IMR-90 (cell line): ENCODE measurements around the gene IGF2. TPM values are rescaled to one million over a fixed set of nuclear protein-coding genes. Genes with fewer than 3 reads are reported as not detected.

ENCODE experiments used
- ATAC-seq: fragments of 200-7000 bp; cut with Tn5 transposase; 2 replicates; pipeline ENCODE4 v1.9.1; 2020; ENCODE audit warnings: low read depth, mild to moderate bottlenecking, moderate library complexity
- BruUV-seq: library from RNA; stranded (reverse); fragments of 400-500 nt; replicated peaks from 2 replicates; lab custom pipeline; 2021; lab: Mats Ljungman, UMichigan
- CTCF ChIA-PET: fragments of 300-600 bp; formaldehyde crosslinking; extraction: SDS; loops from one replicate; lab custom pipeline; 2021; ENCODE audit warnings: antibody characterized with exemption; lab: Yijun Ruan, JAX
- POLR2A ChIA-PET: fragments of 300-600 bp; sonication (Branson Sonifier 250); formaldehyde crosslinking; loops from one replicate; lab custom pipeline; 2022; ENCODE audit warnings: antibody characterized with exemption; ENCODE audit not compliant: unreplicated experiment; lab: Charles Lee
- DNase-seq: peaks from one replicate; pipeline ENCODE4 v3.0.0; 2013
- H2AFZ ChIP-seq: replicated peaks from 2 replicates; pipeline ENCODE3; 2013; ENCODE audit warnings: low read length, mild to moderate bottlenecking; ENCODE audit not compliant: poor library complexity
- H2AK5ac ChIP-seq: 2 replicates; pipeline ENCODE4 v1.6.1; 2013; ENCODE audit warnings: low read depth, low read length, inconsistent platforms
- H2AK9ac ChIP-seq: replicated peaks from 2 replicates; pipeline ENCODE3; 2013; ENCODE audit warnings: mild to moderate bottlenecking, low read depth, low read length, moderate library complexity; ENCODE audit not compliant: poor library complexity
- H2BK120ac ChIP-seq: 2 replicates; pipeline ENCODE4 v1.6.1; 2013; ENCODE audit warnings: low read depth, low read length, inconsistent platforms
- H2BK15ac ChIP-seq: 3 replicates; pipeline ENCODE4 v1.6.1; 2013; ENCODE audit warnings: low read depth, low read length, inconsistent platforms
- H2BK20ac ChIP-seq: 2 replicates; pipeline ENCODE4 v1.6.1; 2013; ENCODE audit warnings: low read depth, mild to moderate bottlenecking, inconsistent platforms, low read length, moderate library complexity
- H2BK5ac ChIP-seq: 2 replicates; pipeline ENCODE4 v1.6.1; 2013; ENCODE audit warnings: mild to moderate bottlenecking, low read depth, low read length, inconsistent platforms; ENCODE audit not compliant: poor library complexity, severe bottlenecking
- H3K14ac ChIP-seq: replicated peaks from 2 replicates; pipeline ENCODE4 v1.6.1; 2013; ENCODE audit warnings: low read depth, low read length, inconsistent platforms
- H3K18ac ChIP-seq: 2 replicates; pipeline ENCODE4 v1.6.1; 2013; ENCODE audit warnings: low read depth, low read length, control low read depth
- H3K23ac ChIP-seq: 2 replicates; pipeline ENCODE4 v1.6.1; 2013; ENCODE audit warnings: low read depth, low read length, inconsistent platforms
- H3K27ac ChIP-seq: 2 replicates; pipeline ENCODE4 v1.5.1; 2013; ENCODE audit warnings: mild to moderate bottlenecking, control low read depth, low read length; ENCODE audit not compliant: insufficient read depth
- H3K27me3 ChIP-seq: 2 replicates; pipeline ENCODE4 v1.6.1; 2013; ENCODE audit warnings: low read length; ENCODE audit not compliant: control insufficient read depth, insufficient read depth
- H3K36me3 ChIP-seq: 2 replicates; pipeline ENCODE4 v1.6.1; 2013; ENCODE audit warnings: low read length, mixed read lengths; ENCODE audit not compliant: control insufficient read depth, insufficient read depth
- H3K4ac ChIP-seq: 2 replicates; pipeline ENCODE4 v1.6.1; 2013; ENCODE audit warnings: low read depth, low read length, inconsistent platforms
- H3K4me1 ChIP-seq: 2 replicates; pipeline ENCODE4 v1.6.1; 2013; ENCODE audit warnings: low read length, mixed read lengths; ENCODE audit not compliant: control insufficient read depth, insufficient read depth
- H3K4me2 ChIP-seq: 2 replicates; pipeline ENCODE4 v1.6.1; 2013; ENCODE audit warnings: low read depth, mild to moderate bottlenecking, control low read depth, low read length, moderate library complexity
- H3K4me3 ChIP-seq: 2 replicates; pipeline ENCODE4 v1.5.1; 2013; ENCODE audit warnings: low read depth, mild to moderate bottlenecking, control low read depth, low read length, moderate library complexity; ENCODE audit not compliant: insufficient read depth
- H3K56ac ChIP-seq: 2 replicates; pipeline ENCODE4 v1.6.1; 2013; ENCODE audit warnings: low read length, inconsistent platforms; ENCODE audit not compliant: insufficient read depth; ENCODE audit errors: extremely low read depth
- H3K79me1 ChIP-seq, 2 experiments: 2 replicates each; pipeline ENCODE4 v1.6.1; 2013; ENCODE audit warnings: low read length in 2 of 2, inconsistent platforms in 1 of 2, low read depth in 1 of 2
- H3K9ac ChIP-seq: 2 replicates; pipeline ENCODE4 v1.6.1; 2013; ENCODE audit warnings: low read depth, low read length, control low read depth
- H3K9me1 ChIP-seq: 2 replicates; pipeline ENCODE4 v1.6.1; 2013; ENCODE audit warnings: low read length, inconsistent platforms; ENCODE audit not compliant: insufficient read depth
- H3K9me3 ChIP-seq: 2 replicates; pipeline ENCODE4 v1.6.1; 2013; ENCODE audit warnings: low read length; ENCODE audit not compliant: control insufficient read depth, insufficient read depth
- H4K20me1 ChIP-seq: 2 replicates; pipeline ENCODE4 v1.6.1; 2013; ENCODE audit warnings: low read length, inconsistent platforms; ENCODE audit not compliant: insufficient read depth
- H4K5ac ChIP-seq: 2 replicates; pipeline ENCODE4 v1.6.1; 2013; ENCODE audit warnings: mild to moderate bottlenecking, low read depth, low read length, control low read depth
- H4K8ac ChIP-seq, 2 experiments: 2 replicates each; pipeline ENCODE4 v1.6.1; 2013; ENCODE audit warnings: low read depth in 2 of 2, low read length in 2 of 2, control low read depth in 1 of 2, inconsistent platforms in 1 of 2
- H4K91ac ChIP-seq: 2 replicates; pipeline ENCODE4 v1.6.1; 2013; ENCODE audit warnings: low read depth, low read length, inconsistent platforms; ENCODE audit not compliant: insufficient read depth
- CEBPB ChIP-seq: IDR thresholded peaks from 2 replicates; pipeline ENCODE4 v1.6.1; 2012; ENCODE audit warnings: low read depth, low read length, improper control_type of control experiment
- RAD21 ChIP-seq: IDR thresholded peaks from 2 replicates; pipeline ENCODE4 v1.6.1; 2012; ENCODE audit warnings: low read length, improper control_type of control experiment
- WGBS, 2 experiments: methylation state at CpG; one replicate each; pipeline versions ENCODE4 v1.1.5 to v1.1.7; 2013; ENCODE audit warnings: missing lambda C conversion rate in 2 of 2; ENCODE audit not compliant: insufficient read length in 1 of 2; ENCODE audit errors: extremely low coverage in 2 of 2; 5-methylcytosine and 5-hydroxymethylcytosine counted together
- dilution Hi-C: fragments of 300-500 bp; cut with HindIII; formaldehyde crosslinking; loops from one replicate; pipeline ENCODE4 v1.14.3; 2018; ENCODE audit warnings: low sequenced_read_pairs; ENCODE audit not compliant: unreplicated experiment
- in situ Hi-C: fragments of 300-500 bp; cut with MboI; formaldehyde crosslinking; loops from 3 replicates; pipeline ENCODE4 v1.14.3; 2019; ENCODE audit warnings: low sequenced_read_pairs, inconsistent platforms, mixed read lengths
- intact Hi-C: fragments of 100-400 bp; cut with micrococcal nuclease; formaldehyde crosslinking; loops from 2 replicates; pipeline ENCODE4 v1.10.0; 2022
- polyA plus RNA-seq, 3 experiments: library from polyadenylated mRNA; depleted of rRNA; stranded (reverse); fragments of >200 nt; gene quantifications; 2 replicates each; pipeline ENCODE4 v1.2.3, GENCODE V29; 2012; ENCODE audit warnings: low replicate concordance in 1 of 3
- total RNA-seq: library from RNA; depleted of rRNA; stranded (reverse); fragments of >200 nt; gene quantifications from 2 replicates; pipeline ENCODE4 v1.2.3, GENCODE V29; 2012
- TF ChIP-seq, protein P1 (sequence below): fragments of 150-350 bp; IDR thresholded peaks from 2 replicates; pipeline ENCODE4 v1.6.1; 2017; ENCODE audit warnings: mild to moderate bottlenecking, antibody characterized with exemption, low read length, low read depth
- TF ChIP-seq, protein P2 (sequence below): conservative IDR thresholded peaks from 2 replicates; pipeline ENCODE4 v1.5.1; 2012; ENCODE audit warnings: mild to moderate bottlenecking, low read depth, low read length, improper control_type of control experiment

Gene IGF2
- total and polyA plus RNA-seq, 2 of the 4 experiments (the other 2 are of a cell fraction) = 2.3 to 21.8 TPM

DNA sequence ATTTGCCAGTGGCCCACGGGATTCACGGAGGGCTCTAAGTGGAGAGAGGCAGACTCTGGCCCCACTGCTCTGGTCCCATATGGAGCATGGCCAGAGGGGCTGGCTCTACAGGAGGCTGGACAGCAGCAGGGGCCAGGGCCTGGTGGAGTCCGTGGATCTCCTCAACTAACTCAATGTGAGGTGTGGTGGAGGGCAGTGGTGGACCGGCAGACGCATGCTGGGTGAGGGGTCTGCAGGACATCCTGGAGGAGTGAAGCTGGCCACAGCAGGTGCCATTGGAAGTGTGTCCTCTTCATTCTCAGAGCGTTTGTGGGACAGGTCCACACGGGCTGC lies 15.6 kb downstream of the IGF2 start:
- Histone ChIP-seq H3K18ac (no peak overlapping the region), H4K8ac (no peak overlapping the region), H2AK9ac (no peak overlapping the region), H2BK5ac (no peak overlapping the region), H3K27ac (no peak overlapping the region), H4K5ac (no peak overlapping the region), H4K91ac (no peak overlapping the region), H3K23ac (no peak overlapping the region), H3K14ac (no peak overlapping the region), H3K4me1 (peaks cover 11% of the 10 kb centered on the region), H3K4me2 (no peak overlapping the region), H3K9ac (no peak overlapping the region), H3K79me1 (no peaks in the 10 kb centered on the region), H2BK15ac (no peak overlapping the region), H3K36me3 (no peaks in the 10 kb centered on the region), H2BK20ac (no peak overlapping the region), H3K9me3 (no peaks in the 10 kb centered on the region), H2BK120ac (no peak overlapping the region), H3K27me3 (peaks cover 8% of the 10 kb centered on the region; the same call in 1 of the 2 replicates), H2AK5ac (no peak overlapping the region), H3K9me1 (no peaks in the 10 kb centered on the region), H3K4ac (no peak overlapping the region), H3K4me3 (no peak overlapping the region), H4K20me1 (no peaks in the 10 kb centered on the region), H2AFZ (no peak overlapping the region), H3K56ac (no peak overlapping the region)
- dilution Hi-C loops = no loop called here
- ATAC-seq (no peak), DNase-seq (no peak)
- 92% methylated on average over 5 of the region's 7 CpGs; no CpG with 5 or more reads in 1 of the 2 experiments for whole genome bisulfite sequencing, 2 experiments
- ChIA-PET CTCF (no interaction called here), POLR2A (no interaction called here)
- in situ Hi-C loops = no loop called here
- no TSS peak for BruUV-seq
- TF ChIP-seq RAD21 (no peak), CEBPB (no peak)
- TF ChIP-seq, protein P1, sequence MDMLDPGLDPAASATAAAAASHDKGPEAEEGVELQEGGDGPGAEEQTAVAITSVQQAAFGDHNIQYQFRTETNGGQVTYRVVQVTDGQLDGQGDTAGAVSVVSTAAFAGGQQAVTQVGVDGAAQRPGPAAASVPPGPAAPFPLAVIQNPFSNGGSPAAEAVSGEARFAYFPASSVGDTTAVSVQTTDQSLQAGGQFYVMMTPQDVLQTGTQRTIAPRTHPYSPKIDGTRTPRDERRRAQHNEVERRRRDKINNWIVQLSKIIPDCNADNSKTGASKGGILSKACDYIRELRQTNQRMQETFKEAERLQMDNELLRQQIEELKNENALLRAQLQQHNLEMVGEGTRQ = no peak
- TF ChIP-seq, protein P2, sequence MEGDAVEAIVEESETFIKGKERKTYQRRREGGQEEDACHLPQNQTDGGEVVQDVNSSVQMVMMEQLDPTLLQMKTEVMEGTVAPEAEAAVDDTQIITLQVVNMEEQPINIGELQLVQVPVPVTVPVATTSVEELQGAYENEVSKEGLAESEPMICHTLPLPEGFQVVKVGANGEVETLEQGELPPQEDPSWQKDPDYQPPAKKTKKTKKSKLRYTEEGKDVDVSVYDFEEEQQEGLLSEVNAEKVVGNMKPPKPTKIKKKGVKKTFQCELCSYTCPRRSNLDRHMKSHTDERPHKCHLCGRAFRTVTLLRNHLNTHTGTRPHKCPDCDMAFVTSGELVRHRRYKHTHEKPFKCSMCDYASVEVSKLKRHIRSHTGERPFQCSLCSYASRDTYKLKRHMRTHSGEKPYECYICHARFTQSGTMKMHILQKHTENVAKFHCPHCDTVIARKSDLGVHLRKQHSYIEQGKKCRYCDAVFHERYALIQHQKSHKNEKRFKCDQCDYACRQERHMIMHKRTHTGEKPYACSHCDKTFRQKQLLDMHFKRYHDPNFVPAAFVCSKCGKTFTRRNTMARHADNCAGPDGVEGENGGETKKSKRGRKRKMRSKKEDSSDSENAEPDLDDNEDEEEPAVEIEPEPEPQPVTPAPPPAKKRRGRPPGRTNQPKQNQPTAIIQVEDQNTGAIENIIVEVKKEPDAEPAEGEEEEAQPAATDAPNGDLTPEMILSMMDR = no peak
- intact Hi-C loops = loop anchor here (2.0 to 5.0 kb wide), 2 partner anchors 27 to 46 kb away; no protein-coding TSS in a partner anchor
